Measurements from ENCODE around the gene ABHD2.

Gene ABHD2

GRCh38 chr15:89099968-89100367 lies 11.7 kb downstream of the ABHD2 start:
- no peak for DNase-seq (ENCODE audit: low spot score)

- no peak for DNase-seq (ENCODE audit: low spot score)
Observed at GRCh38 chr15:89101302-89102193, 13.3 kb downstream of the ABHD2 start.

- no peak for DNase-seq (ENCODE audit: low spot score)
Observed at GRCh38 chr15:89103481-89104171, 15.4 kb downstream of the ABHD2 start.

- DNase-seq (ENCODE audit: low spot score) = no peak
Observed at GRCh38 chr15:89104172-89104564, 15.9 kb downstream of the ABHD2 start.

- no peak for DNase-seq (ENCODE audit: low spot score)
Observed at GRCh38 chr15:89105147-89105546, 16.9 kb downstream of the ABHD2 start.

- no peak for DNase-seq (ENCODE audit: low spot score)
Observed at GRCh38 chr15:89106200-89106599, 17.9 kb downstream of the ABHD2 start.

- DNase-seq (ENCODE audit: low spot score) = no peak
Observed at GRCh38 chr15:89107984-89108383, 19.7 kb downstream of the ABHD2 start.

- no peak for DNase-seq (ENCODE audit: low spot score)
Observed at GRCh38 chr15:89108835-89109234, 20.6 kb downstream of the ABHD2 start.

GRCh38 chr15:89109238-89109637 lies 21.0 kb downstream of the ABHD2 start:
- no peak for DNase-seq (ENCODE audit: low spot score)

- DNase-seq (ENCODE audit: low spot score) = no peak
Observed at GRCh38 chr15:89110060-89110459, 21.8 kb downstream of the ABHD2 start.

GRCh38 chr15:89111352-89111751 lies 23.1 kb downstream of the ABHD2 start:
- DNase-seq (ENCODE audit: low spot score) = no peak

GRCh38 chr15:89111961-89112340 lies 23.7 kb downstream of the ABHD2 start:
- DNase-seq (ENCODE audit: low spot score) = no peak

GRCh38 chr15:89112341-89112971 lies 24.2 kb downstream of the ABHD2 start:
- peak; percentile 81 for DNase-seq (ENCODE audit: low spot score)

GRCh38 chr15:89113296-89114024 lies 25.2 kb downstream of the ABHD2 start:
- DNase-seq (ENCODE audit: low spot score) = no peak

- no peak for DNase-seq (ENCODE audit: low spot score)
Observed at GRCh38 chr15:89114990-89115389, 26.7 kb downstream of the ABHD2 start.

- DNase-seq (ENCODE audit: low spot score) = no peak
Observed at GRCh38 chr15:89115547-89115946, 27.3 kb downstream of the ABHD2 start.

- no peak for DNase-seq (ENCODE audit: low spot score)
Observed at GRCh38 chr15:89116404-89116803, 28.1 kb downstream of the ABHD2 start.

GRCh38 chr15:89117790-89118189 lies 29.5 kb downstream of the ABHD2 start:
- no peak for DNase-seq (ENCODE audit: low spot score)

GRCh38 chr15:89118481-89118989 lies 30.3 kb downstream of the ABHD2 start:
- no peak for DNase-seq (ENCODE audit: low spot score)

- no peak for DNase-seq (ENCODE audit: low spot score)
Observed at GRCh38 chr15:89119489-89120478, 31.5 kb downstream of the ABHD2 start.
